Cardiac muscle cell (in vitro differentiated cells and primary cell): ENCODE data around the gene EWSR1. TPM values are rescaled to one million over a fixed set of nuclear protein-coding genes. Genes with fewer than 3 reads are reported as not detected.

Experiments used
- DNase-seq, 2 donors: peaks; one replicate each; pipeline versions ENCODE4 v3.0.0 to v3.0.0-alpha.2; 2010 to 2017; ENCODE audit warnings: low read depth in 1 of 2, low spot score in 1 of 2
- H3K27ac ChIP-seq: fragments of 200-600 bp; sonication (generic); 2 replicates; pipeline ENCODE4 v1.5.1; 2016
- H3K27me3 ChIP-seq: fragments of 200-600 bp; sonication (generic); 2 replicates; pipeline ENCODE4 v1.6.0; 2016; ENCODE audit warnings: control low read depth
- H3K36me3 ChIP-seq: fragments of 200-600 bp; sonication (generic); 2 replicates; pipeline ENCODE4 v1.5.1; 2016; ENCODE audit warnings: control low read depth
- H3K4me1 ChIP-seq: fragments of 200-600 bp; sonication (generic); 2 replicates; pipeline ENCODE4 v1.8.1; 2017; ENCODE audit warnings: low read depth, mild to moderate bottlenecking, mixed run types
- H3K4me3 ChIP-seq: fragments of 200-600 bp; sonication (generic); 2 replicates; pipeline ENCODE4 v1.5.1; 2016; ENCODE audit warnings: mild to moderate bottlenecking
- H3K9me3 ChIP-seq: fragments of 200-600 bp; sonication (generic); 2 replicates; pipeline ENCODE4 v1.5.1; 2017; ENCODE audit warnings: low read depth, mild to moderate bottlenecking, control low read depth
- polyA plus RNA-seq: library from polyadenylated mRNA; unstranded; fragments of >200 nt; fragmentation: Nextera tagmentation; extraction: Ambion mirVana; gene quantifications from 2 replicates; pipeline ENCODE4 v1.2.1, GENCODE V29; 2016
- total RNA-seq: library from RNA; depleted of rRNA; stranded (reverse); fragments of >200 nt; gene quantifications from 2 replicates; pipeline ENCODE4 v1.2.3, GENCODE V29; 2016
- TF ChIP-seq, protein P1 (sequence below): IDR thresholded peaks from 2 replicates; pipeline ENCODE4 v1.5.1; 2012; ENCODE audit warnings: low read depth, mild to moderate bottlenecking, low read length

Gene EWSR1
- total and polyA plus RNA-seq, 2 experiments from 2014 or later, result 266 to 349 TPM

DNA sequence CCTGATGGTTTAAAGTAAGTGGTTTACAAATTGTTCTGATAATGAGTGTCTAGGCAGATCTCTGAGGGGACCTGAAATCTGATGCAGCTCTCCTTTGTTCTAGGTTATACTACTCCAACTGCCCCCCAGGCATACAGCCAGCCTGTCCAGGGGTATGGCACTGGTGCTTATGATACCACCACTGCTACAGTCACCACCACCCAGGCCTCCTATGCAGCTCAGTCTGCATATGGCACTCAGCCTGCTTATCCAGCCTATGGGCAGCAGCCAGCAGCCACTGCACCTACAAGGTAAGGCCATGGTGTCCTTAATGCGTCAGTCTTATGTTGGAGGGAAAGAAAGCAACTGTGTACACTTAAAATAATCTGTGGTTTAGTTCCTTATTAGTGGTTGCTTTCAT is 9.9 kb downstream of the EWSR1 start:
- Histone ChIP-seq H3K4me3 (no peak overlapping the region), H3K27ac (no peak overlapping the region), H3K27me3 (no peaks in the 10 kb centered on the region), H3K4me1 (no peaks in the 10 kb centered on the region), H3K36me3 (peaks cover 86% of the 10 kb centered on the region), H3K9me3 (no peaks in the 10 kb centered on the region)
- TF ChIP-seq, protein P1, sequence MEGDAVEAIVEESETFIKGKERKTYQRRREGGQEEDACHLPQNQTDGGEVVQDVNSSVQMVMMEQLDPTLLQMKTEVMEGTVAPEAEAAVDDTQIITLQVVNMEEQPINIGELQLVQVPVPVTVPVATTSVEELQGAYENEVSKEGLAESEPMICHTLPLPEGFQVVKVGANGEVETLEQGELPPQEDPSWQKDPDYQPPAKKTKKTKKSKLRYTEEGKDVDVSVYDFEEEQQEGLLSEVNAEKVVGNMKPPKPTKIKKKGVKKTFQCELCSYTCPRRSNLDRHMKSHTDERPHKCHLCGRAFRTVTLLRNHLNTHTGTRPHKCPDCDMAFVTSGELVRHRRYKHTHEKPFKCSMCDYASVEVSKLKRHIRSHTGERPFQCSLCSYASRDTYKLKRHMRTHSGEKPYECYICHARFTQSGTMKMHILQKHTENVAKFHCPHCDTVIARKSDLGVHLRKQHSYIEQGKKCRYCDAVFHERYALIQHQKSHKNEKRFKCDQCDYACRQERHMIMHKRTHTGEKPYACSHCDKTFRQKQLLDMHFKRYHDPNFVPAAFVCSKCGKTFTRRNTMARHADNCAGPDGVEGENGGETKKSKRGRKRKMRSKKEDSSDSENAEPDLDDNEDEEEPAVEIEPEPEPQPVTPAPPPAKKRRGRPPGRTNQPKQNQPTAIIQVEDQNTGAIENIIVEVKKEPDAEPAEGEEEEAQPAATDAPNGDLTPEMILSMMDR, result no peak
- DNase-seq, result no peak

- DNase-seq, result no peak
- H3K9me3 ChIP-seq, result no peaks in the 10 kb centered on the region
- no peaks in the 10 kb centered on the region for H3K27me3 ChIP-seq
- no peaks in the 10 kb centered on the region for H3K4me1 ChIP-seq
- no peak overlapping the region for H3K4me3 ChIP-seq
- no peak overlapping the region for H3K27ac ChIP-seq
- H3K36me3 ChIP-seq, result peaks cover 83% of the 10 kb centered on the region
- TF ChIP-seq, protein P1, result no peak
Observed at GRCh38 chr22:29284196-29284595, 16.1 kb downstream of the EWSR1 start.

GRCh38 chr22:29288837-29289236 is 20.8 kb downstream of the EWSR1 start:
- Histone ChIP-seq H3K27me3 (no peaks in the 10 kb centered on the region), H3K9me3 (no peaks in the 10 kb centered on the region), H3K4me3 (no peak overlapping the region), H3K4me1 (no peaks in the 10 kb centered on the region), H3K36me3 (peaks cover 87% of the 10 kb centered on the region), H3K27ac (peak overlapping the region; percentile 23)
- TF ChIP-seq, protein P1, result no peak
- no peak for DNase-seq

- Histone ChIP-seq H3K36me3 (peaks cover 89% of the 10 kb centered on the region), H3K4me3 (no peak overlapping the region), H3K27ac (no peak overlapping the region), H3K9me3 (no peaks in the 10 kb centered on the region), H3K27me3 (no peaks in the 10 kb centered on the region), H3K4me1 (no peaks in the 10 kb centered on the region)
- TF ChIP-seq, protein P1, result no peak
- no peak for DNase-seq
Observed at GRCh38 chr22:29290061-29290460, 22.0 kb downstream of the EWSR1 start.

DNA sequence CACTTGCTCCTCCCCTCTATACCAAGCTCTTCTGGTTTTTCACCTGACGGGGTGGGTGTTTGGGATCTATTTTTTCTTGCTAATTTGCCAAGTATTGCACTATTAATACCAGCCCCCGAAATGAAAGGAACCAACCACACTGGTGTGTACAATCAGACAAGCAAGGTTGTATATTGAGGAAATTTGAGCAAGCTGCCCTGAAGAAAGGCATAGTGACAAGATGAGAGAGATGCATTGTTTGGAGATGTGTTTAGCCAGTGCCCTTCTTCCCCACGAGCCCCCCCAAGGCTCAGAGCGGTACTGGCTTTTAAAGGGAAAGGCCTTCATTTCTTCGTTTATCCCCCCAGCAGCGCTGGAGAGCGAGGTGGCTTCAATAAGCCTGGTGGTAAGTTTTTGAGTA is 23.1 kb downstream of the EWSR1 start:
- H3K9me3 ChIP-seq, result no peaks in the 10 kb centered on the region
- no peaks in the 10 kb centered on the region for H3K27me3 ChIP-seq
- DNase-seq, result no peak
- TF ChIP-seq, protein P1, result no peak
- no peaks in the 10 kb centered on the region for H3K4me1 ChIP-seq
- H3K36me3 ChIP-seq, result peaks cover 92% of the 10 kb centered on the region
- H3K4me3 ChIP-seq, result no peak overlapping the region
- no peak overlapping the region for H3K27ac ChIP-seq

GRCh38 chr22:29292379-29292778 is 24.3 kb downstream of the EWSR1 start:
- Histone ChIP-seq H3K4me3 (no peak overlapping the region), H3K27ac (no peak overlapping the region), H3K27me3 (no peaks in the 10 kb centered on the region), H3K36me3 (peaks cover 96% of the 10 kb centered on the region), H3K4me1 (no peaks in the 10 kb centered on the region), H3K9me3 (no peaks in the 10 kb centered on the region)
- DNase-seq, result no peak
- TF ChIP-seq, protein P1, result no peak
